H1 (cell line): ENCODE results near the gene EPHA3.

Experiments used
- CBX5 ChIP-seq: fragments of 300-800, 300-1000 bp; sonication (generic); IDR thresholded peaks from 2 replicates; pipeline ENCODE4 v1.7.1; 2016; ENCODE audit warnings: antibody characterized with exemption, low read length, low read depth
- CBX8 ChIP-seq: fragments of 300-800, 300-1000 bp; sonication (generic); IDR thresholded peaks from 2 replicates; pipeline ENCODE4 v1.7.1; 2016; ENCODE audit warnings: low read depth, low read length, borderline replicate concordance
- CHD2 ChIP-seq: IDR thresholded peaks from 2 replicates; pipeline ENCODE4 v1.6.1; 2012; ENCODE audit warnings: low read length, improper control_type of control experiment
- NANOG ChIP-seq: IDR thresholded peaks from 2 replicates; pipeline ENCODE4 v1.6.1; 2011; ENCODE audit warnings: low read length, low read depth, mild to moderate bottlenecking, inconsistent platforms; ENCODE audit not compliant: insufficient read depth, poor library complexity, severe bottlenecking
- POLR2AphosphoS5 ChIP-seq: IDR thresholded peaks from 2 replicates; pipeline ENCODE4 v1.6.1; 2011; ENCODE audit warnings: low read depth, low read length
- RAD21 ChIP-seq, 2 experiments: IDR thresholded peaks in 1 of 2; conservative IDR thresholded peaks in 1 of 2; 2 replicates each; pipeline ENCODE4 v1.6.1; 2011; ENCODE audit warnings: low read depth in 2 of 2, low read length in 2 of 2, improper control_type of control experiment in 1 of 2, inconsistent platforms in 1 of 2, mild to moderate bottlenecking in 1 of 2, moderate library complexity in 1 of 2
- RNF2 ChIP-seq: fragments of 200-900, 300-1000 bp; sonication (generic); IDR thresholded peaks from 2 replicates; pipeline ENCODE4 v1.7.1; 2016; ENCODE audit warnings: borderline replicate concordance, low read depth, mild to moderate bottlenecking, antibody characterized with exemption, low read length; ENCODE audit not compliant: poor library complexity, severe bottlenecking; ENCODE audit errors: missing control alignments
- RXRA ChIP-seq: IDR thresholded peaks from 2 replicates; pipeline ENCODE4 v1.6.1; 2011; ENCODE audit warnings: low read depth, mild to moderate bottlenecking, low read length, moderate library complexity; ENCODE audit not compliant: insufficient read depth
- TF ChIP-seq, protein P1 (sequence below), 3 experiments: IDR thresholded peaks; 1 replicate in 2 of 3; 2 replicates in 1 of 3; pipeline versions ENCODE4 v1.5.1 to v1.6.1; 2011; ENCODE audit warnings: low read length in 3 of 3, mild to moderate bottlenecking in 3 of 3, inconsistent platforms in 2 of 3, low read depth in 1 of 3, moderate library complexity in 1 of 3; ENCODE audit not compliant: insufficient read depth in 1 of 3; ENCODE audit errors: control extremely low read depth in 1 of 3
- TF ChIP-seq, protein P2 (sequence below): IDR thresholded peaks from 2 replicates; pipeline ENCODE4 v1.6.1; 2012; ENCODE audit warnings: low read length, inconsistent platforms

DNA sequence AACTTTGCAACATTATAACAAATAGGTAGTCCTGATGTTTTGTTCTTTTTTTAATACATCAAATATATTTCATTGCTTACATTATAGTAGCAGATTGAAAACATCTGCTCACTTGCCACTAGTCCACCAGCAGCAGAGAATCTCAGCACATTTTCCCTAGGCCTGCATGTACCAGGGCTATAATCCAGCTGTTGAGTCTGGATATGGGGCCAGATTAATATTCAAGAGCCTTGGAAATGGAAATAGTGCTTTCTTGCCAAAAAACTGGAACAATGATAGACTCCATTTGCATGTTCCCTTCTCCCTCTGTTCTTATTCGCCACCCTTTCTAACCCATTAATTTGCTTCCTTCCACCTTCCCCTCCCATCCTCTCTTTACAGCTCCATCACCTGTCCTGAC lies 288.0 kb downstream of the EPHA3 start:
- TF ChIP-seq RNF2 = no peak
- TF ChIP-seq CBX8 = no peak
- no peak for TF ChIP-seq NANOG
- no peak for TF ChIP-seq RXRA
- TF ChIP-seq, protein P1, sequence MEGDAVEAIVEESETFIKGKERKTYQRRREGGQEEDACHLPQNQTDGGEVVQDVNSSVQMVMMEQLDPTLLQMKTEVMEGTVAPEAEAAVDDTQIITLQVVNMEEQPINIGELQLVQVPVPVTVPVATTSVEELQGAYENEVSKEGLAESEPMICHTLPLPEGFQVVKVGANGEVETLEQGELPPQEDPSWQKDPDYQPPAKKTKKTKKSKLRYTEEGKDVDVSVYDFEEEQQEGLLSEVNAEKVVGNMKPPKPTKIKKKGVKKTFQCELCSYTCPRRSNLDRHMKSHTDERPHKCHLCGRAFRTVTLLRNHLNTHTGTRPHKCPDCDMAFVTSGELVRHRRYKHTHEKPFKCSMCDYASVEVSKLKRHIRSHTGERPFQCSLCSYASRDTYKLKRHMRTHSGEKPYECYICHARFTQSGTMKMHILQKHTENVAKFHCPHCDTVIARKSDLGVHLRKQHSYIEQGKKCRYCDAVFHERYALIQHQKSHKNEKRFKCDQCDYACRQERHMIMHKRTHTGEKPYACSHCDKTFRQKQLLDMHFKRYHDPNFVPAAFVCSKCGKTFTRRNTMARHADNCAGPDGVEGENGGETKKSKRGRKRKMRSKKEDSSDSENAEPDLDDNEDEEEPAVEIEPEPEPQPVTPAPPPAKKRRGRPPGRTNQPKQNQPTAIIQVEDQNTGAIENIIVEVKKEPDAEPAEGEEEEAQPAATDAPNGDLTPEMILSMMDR (IDR thresholded peaks at IDR 0.05; ENCODE audit: control extremely low read depth in 1 of 3, insufficient read depth in 1 of 3, low read depth in 1 of 3, low read length in 3 of 3) = no peak
- TF ChIP-seq, protein P2, sequence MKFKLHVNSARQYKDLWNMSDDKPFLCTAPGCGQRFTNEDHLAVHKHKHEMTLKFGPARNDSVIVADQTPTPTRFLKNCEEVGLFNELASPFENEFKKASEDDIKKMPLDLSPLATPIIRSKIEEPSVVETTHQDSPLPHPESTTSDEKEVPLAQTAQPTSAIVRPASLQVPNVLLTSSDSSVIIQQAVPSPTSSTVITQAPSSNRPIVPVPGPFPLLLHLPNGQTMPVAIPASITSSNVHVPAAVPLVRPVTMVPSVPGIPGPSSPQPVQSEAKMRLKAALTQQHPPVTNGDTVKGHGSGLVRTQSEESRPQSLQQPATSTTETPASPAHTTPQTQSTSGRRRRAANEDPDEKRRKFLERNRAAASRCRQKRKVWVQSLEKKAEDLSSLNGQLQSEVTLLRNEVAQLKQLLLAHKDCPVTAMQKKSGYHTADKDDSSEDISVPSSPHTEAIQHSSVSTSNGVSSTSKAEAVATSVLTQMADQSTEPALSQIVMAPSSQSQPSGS = no peak
- TF ChIP-seq POLR2AphosphoS5 = no peak
- no peak for TF ChIP-seq CBX5
- no peak for TF ChIP-seq CHD2
- no peak for TF ChIP-seq RAD21 (IDR thresholded peaks at IDR 0.05 in 1 of 2, conservative IDR thresholded peaks at IDR 0.05 in 1 of 2; ENCODE audit: low read depth in 2 of 2, low read length in 2 of 2)
